C4-2B (cell line): ENCODE measurements around the gene SUPT4H1.

Source experiments
- H3K27ac ChIP-seq: fragments of 450-650 bp; 2 replicates; pipeline ENCODE4 v1.5.1; 2017
- ZFX ChIP-seq: fragments of 450-650 bp; IDR thresholded peaks from 2 replicates; pipeline ENCODE4 v1.6.1; 2017
- TF ChIP-seq, protein P1 (sequence below): fragments of 450-650 bp; conservative IDR thresholded peaks from 2 replicates; pipeline ENCODE4 v1.5.1; 2017; ENCODE audit warnings: mild to moderate bottlenecking

The SUPT4H1 gene

DNA sequence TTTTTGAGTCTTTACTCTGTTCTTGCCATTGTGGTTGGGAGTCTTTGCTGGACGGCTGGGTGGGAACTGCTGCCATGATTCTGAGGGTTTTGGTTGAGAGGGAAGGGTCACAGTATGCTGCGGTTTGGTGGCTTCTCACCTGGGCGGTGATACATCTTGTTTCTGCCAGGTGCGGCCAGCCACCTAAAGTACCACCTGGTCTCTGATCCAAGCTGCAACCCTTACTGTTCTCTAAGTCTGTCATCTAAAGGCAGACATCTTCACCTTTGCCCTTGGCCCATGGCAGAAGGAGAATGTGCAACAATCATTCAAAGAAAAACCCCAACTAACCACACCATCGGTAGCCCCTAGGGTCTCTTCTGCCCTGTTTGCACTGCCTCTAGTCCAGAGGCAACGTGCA lies 51.7 kb downstream of the SUPT4H1 start:
- no peak overlapping the region for H3K27ac ChIP-seq
- TF ChIP-seq ZFX = no peak
- TF ChIP-seq, protein P1, sequence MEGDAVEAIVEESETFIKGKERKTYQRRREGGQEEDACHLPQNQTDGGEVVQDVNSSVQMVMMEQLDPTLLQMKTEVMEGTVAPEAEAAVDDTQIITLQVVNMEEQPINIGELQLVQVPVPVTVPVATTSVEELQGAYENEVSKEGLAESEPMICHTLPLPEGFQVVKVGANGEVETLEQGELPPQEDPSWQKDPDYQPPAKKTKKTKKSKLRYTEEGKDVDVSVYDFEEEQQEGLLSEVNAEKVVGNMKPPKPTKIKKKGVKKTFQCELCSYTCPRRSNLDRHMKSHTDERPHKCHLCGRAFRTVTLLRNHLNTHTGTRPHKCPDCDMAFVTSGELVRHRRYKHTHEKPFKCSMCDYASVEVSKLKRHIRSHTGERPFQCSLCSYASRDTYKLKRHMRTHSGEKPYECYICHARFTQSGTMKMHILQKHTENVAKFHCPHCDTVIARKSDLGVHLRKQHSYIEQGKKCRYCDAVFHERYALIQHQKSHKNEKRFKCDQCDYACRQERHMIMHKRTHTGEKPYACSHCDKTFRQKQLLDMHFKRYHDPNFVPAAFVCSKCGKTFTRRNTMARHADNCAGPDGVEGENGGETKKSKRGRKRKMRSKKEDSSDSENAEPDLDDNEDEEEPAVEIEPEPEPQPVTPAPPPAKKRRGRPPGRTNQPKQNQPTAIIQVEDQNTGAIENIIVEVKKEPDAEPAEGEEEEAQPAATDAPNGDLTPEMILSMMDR = no peak
